Prostate gland (tissue), 2 donors: ENCODE measurements around the gene AEN.

ENCODE experiments used
- POLR2A ChIP-seq: fragments of 450-650 bp; IDR thresholded peaks from one replicate; pipeline ENCODE4 v1.6.1; 2016; ENCODE audit warnings: antibody characterized with exemption, mild to moderate bottlenecking
- TF ChIP-seq, protein P1 (sequence below), 4 experiments: fragments of 200-600 bp in 2 of 4; fragments of 450-650 bp in 2 of 4; sonication (generic) in 2 of 4; IDR thresholded peaks; 1 replicate in 3 of 4; 2 replicates in 1 of 4; pipeline ENCODE4 v1.5.1; 2016 to 2019; ENCODE audit warnings: antibody characterized with exemption in 4 of 4, mild to moderate bottlenecking in 2 of 4, moderate library complexity in 2 of 4

DNA sequence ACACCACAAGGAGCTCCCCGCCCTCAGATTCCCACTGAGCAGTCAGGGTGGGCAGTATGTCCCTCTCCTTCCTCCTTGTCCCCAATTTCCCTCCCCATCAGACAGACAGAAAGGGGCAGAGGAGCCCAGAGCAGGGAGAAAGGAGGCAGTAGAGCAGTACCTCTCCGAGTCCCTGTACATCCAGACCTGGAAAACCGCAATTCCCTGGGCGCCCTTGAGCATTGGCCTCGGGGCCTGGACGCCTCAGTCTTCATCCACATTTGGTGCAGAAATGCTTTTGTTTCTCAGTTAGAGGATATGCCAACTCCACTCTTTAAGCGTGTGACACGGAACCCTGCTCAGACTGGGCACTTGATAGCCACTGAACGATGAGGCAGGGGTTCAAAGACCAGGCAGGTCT lies 23.6 kb downstream of the AEN start:
- no peak for TF ChIP-seq POLR2A
- TF ChIP-seq, protein P1, sequence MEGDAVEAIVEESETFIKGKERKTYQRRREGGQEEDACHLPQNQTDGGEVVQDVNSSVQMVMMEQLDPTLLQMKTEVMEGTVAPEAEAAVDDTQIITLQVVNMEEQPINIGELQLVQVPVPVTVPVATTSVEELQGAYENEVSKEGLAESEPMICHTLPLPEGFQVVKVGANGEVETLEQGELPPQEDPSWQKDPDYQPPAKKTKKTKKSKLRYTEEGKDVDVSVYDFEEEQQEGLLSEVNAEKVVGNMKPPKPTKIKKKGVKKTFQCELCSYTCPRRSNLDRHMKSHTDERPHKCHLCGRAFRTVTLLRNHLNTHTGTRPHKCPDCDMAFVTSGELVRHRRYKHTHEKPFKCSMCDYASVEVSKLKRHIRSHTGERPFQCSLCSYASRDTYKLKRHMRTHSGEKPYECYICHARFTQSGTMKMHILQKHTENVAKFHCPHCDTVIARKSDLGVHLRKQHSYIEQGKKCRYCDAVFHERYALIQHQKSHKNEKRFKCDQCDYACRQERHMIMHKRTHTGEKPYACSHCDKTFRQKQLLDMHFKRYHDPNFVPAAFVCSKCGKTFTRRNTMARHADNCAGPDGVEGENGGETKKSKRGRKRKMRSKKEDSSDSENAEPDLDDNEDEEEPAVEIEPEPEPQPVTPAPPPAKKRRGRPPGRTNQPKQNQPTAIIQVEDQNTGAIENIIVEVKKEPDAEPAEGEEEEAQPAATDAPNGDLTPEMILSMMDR (IDR thresholded peaks at IDR 0.05) = no peak
